RPMI8226 (cell line): ENCODE data around the gene UBE2R2.
"Not testable (repeated sequence)": the region's sequence is repeated elsewhere in the genome, so short reads cannot be mapped to it uniquely, and the experiment has no call there.

Experiments used
- DNase-seq: peaks from one replicate; pipeline ENCODE4 v3.0.0-alpha.2; 2015

Gene UBE2R2, protein sequence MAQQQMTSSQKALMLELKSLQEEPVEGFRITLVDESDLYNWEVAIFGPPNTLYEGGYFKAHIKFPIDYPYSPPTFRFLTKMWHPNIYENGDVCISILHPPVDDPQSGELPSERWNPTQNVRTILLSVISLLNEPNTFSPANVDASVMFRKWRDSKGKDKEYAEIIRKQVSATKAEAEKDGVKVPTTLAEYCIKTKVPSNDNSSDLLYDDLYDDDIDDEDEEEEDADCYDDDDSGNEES

DNA sequence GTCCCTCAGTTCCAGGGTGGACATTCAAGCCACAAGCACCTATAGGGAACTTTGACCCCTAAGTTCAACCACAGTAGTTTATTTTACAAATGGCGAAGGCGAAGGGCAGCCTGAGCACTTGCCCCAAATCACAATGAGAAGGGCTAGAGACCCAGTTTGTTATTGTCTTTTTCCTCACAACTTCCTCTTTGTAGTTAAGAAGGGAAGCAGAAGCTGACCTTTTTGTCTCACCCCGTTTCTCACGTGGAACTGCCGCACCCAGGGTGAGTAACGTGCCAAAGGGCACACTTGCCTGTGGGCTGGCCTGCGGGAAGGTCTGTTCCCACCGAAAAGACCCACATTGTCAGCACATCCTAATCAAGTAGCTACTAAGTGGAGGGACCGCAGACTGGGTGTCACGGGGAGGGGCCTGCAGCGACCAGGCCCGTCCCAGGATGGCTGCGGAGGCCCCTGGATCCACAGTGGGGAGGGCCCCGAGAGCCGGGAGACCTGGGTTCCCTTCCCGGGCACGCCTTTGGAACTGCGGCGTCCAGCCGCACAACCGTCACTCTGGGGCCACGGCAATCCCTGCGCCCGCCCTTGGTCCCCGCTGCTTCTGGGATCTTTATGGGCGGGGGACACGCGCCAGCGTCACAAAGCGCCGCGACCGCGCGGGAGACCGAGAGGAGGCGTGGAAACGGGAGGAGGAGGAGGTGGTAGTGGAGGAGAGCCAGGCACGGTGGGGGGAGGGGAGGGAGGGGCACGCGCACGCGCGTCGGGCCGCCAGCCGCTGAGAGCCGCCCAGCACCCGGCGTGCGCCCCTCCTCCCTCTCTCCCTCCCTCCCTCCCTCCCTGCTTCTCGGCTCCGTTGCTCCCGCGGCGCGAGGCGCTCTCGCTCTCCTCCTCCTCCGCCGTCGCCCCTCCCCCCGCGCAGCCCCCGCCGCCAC is at the start of gene UBE2R2:
UBE2R2 (plus strand) TSS at position 834 of the 926 bp plus-strand sequence. CDS start 598 bp downstream, outside the sequence.
- DNase-seq = peak; percentile 93

DNA sequence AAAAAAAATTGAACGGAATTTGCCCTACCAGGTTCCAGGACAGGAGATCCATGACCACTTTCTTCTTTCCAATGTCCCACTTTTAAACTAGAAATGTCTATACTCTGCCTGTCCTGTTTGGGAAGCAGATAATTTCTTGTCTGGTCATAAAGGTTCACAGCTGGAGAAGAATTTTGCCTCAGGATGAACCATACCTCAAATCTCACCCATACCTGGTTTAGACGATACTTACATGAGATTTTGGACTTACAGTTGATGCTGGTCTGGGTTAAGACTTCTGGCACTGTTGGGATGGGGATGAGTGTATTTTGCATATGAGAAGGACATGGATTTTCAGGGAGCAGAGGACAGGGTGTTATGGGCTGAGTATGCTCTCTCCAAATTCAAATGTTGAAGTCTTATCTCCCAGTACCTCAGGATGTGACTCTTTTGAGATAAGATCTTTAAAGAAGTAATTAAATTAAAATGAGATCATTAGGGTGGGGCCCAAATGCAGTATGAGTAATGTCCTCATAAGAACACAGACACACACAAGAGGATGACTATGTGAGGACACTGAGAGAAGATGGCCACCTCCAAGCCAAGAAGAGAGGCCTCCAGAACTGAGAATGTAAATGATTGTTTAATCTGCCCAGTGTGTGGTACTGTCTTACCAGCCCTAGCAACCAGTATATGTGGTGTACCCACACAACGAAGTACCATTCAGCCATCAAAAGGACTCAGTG is 46.6 kb upstream of the UBE2R2 start:
- not testable (repeated sequence) for DNase-seq

DNA sequence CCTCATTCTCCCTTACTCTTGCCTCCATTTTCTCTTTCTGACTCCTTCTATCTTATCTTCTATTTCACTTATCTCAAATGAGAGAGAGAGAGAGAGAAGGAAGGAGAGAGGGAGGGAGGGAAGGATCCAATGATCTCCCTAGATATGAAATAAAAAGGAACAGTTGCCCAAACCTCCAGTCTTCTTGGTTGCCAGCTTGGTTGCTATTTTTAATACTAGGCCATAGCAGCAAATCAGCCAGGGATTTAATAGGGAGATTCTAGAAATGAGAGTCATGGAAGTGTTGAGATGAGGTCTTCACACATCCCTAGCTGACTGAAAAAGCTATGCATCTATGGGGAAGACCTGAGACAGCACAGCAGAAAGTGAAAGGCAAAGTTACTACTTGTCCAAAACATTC is 43.8 kb upstream of the UBE2R2 start:
- DNase-seq = not testable (repeated sequence)

DNA sequence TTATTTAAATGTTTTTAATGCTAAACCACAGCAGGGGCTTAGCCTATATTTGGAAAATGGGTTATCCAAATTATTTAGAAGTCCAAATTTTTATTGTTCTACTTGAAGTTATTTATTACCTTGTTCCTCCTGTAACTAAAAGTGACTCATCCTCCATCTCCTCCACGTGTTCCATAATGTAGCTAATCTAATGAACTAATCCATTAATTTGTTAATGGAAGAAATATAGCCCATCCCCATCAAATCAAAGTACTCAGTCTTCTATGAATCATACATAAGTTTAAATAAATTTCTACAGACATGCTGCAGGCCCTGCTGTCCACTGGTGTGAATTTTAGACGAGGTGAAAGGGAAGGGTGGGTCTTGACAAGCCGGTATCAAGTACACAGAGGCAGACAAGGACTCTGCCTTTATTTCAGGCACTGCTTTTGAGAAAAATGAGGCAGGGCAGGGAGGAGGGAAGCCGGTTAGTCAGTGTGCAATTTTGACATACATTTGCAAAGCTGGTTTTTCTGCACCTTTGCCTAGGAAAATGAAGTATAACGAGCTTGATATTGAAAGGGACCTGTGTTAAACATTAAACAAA is 42.8 kb upstream of the UBE2R2 start:
- DNase-seq = not testable (repeated sequence)

DNA sequence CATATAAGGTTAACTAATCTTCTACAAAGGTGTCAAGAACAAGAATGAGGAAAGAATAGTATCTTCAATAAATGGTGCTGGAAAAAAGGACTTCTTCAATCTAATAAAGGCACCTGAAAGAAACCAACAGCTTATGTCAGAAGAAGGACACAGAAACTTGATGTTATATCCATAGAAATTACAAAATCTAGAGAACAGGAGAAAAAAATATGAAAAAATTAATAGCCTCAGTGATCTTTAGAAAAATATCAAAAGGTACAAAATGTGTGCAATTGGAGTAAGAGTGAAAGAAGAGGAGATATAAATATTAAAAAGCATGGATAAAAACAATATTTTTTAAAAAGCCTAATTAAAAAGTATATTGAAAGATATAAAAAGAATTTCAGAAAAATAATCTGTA is 40.4 kb upstream of the UBE2R2 start:
- no peak for DNase-seq

DNA sequence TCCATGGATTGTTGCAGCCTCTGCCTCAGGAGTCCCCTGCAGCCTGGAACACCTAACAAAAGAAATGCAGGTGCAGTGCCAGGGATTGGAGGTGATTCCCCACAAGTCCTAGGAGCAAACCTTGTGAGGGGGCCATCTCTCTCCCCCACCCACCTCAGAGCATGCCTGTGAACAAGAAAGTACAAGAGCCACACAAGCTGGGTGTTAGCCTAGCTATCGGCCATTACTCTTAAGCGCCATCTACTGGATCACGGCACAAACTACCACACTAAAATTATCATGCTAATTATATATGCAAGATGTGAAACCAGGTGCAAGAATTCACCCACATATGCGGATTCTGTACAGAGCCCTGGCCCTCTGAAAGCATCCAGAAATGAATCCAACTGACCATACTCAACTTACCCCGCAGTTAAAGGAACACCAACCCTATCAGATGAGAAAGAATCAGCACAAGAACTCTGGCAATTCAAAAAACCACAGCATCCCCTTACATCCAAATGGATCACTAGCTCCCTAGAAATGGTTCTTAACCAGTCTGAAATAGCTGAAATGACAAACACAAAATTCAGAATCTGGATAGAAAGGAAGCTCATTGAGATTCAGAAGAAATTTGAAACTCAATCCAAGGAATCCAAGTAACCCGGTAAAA is 38.1 kb upstream of the UBE2R2 start:
- peak; percentile 68 for DNase-seq

DNA sequence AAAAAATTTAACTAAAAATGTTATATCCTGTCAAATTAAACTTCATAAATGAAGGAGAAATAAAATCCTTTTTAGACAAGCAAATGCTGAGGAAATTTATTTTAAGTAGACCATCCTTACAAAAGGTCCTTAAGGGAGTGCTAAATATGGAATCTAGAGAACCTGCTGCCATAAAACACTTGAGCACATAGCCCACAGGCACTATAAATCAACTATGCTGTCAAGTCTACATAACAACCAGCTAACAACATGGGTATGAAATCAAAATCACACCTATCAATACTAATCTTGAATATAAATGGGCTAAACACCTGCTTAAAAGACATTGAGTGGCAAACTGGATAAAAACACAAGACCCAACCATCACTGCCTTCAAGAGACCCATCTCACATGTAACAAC is 36.7 kb upstream of the UBE2R2 start:
- DNase-seq = no peak

DNA sequence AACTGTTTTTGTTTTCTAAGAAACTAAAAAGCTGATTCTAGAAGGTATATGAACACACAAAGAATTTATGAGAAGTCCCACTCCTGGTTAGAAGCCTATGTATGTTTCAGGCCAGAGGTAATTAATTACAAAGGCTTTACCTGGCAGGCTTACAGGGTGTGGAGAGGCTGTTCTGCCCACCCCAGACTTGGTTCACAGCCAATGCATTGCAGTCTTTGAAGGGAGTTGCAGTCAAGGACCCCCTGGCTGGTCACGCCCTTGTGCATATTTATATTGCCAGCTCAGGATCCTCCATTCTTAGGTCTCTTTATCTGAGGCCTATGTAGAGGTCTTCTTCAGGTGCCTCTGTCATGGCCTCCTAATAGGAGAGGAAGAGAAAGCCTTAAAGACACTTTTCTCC is 35.2 kb upstream of the UBE2R2 start:
- DNase-seq = no peak

DNA sequence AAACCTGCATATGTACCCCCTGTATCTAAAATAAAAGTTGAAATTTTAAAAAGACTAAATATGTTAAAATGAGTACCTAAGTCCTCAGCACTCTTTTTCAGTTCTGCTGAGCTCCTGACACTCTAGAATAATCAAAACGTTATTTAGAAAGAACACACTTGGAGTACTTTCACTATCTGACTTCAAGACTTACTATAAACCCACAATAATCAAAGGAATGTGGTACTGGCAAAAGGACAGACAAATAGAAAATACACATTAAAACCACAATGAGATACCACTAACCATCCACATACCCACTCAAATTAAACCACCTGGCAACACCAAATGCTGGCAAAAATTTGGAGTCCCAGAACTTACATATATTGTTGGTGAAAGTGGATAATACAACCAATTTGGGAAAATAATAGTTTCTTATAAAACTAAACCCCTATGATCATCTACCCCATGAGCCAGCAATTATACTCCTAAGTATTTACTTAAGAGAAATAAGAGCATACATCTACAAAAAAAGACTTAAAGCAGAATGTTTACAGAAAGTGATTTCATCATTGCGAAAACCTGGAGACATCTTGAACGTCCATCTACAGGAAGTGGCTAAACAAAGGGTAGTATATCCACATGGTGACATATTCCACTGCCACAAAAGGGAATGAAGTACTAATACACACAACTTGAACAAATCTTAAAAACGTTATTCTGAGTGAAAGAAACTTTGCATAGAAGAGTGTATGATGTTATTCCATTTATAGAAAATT is 34.4 kb upstream of the UBE2R2 start:
- no peak for DNase-seq

DNA sequence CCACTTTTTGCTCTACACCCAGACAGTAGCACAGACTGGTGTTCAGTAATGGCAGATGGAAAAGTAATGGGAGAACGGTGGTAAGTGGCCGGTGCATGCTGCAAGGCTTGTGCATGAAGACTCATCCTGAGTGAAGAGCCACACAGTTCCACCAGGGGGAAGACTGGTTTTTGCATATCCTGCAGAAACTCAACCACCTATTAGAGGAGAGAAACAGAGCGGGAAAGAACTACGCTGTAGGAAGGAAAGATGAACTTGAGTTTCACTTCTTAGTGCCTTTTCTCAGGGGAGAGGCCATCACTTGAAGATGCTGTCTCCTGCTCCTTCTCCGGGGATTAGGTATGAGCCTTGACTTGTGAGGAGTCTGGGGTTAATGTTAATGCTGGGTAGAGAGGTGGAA is 31.0 kb upstream of the UBE2R2 start:
- peak; percentile 27 for DNase-seq

DNA sequence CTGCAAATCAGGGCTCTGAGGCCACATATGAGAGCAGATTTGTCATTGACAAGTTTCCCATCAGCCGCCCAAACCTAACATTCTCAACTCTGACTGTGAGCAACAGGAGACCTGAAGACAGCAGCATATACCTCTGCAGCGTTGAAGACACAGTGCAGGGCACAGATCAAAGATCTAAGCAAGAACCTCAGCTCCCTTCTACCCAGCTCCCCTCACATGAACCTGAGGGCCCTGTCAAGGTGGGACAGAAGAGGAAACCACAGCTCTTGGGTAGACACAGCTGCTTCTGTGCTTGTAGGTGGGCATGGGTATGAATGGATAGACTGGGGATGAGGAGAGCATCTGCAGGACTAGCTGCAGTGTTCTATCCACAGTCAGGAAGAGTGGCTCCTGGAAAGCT is 30.3 kb upstream of the UBE2R2 start:
- DNase-seq = no peak

DNA sequence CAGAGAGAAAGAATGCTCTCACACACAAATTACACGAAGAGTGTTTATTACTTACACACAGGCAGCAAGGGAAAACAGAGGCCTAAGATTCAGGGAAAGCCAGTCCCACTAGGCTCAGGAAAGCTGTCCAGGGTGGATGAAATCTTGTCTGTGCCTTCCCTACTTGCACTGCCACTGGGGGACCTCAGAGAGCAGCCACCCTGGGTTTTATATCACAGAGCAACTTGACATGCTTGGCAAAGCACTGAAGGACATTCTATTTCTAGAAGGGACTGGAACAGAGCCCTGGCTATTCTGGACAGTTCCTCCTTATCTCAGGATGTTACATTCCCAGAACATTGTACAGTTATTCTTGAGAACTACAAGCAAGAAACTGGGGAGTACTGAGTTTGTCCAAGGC is 29.1 kb upstream of the UBE2R2 start:
- no peak for DNase-seq

DNA sequence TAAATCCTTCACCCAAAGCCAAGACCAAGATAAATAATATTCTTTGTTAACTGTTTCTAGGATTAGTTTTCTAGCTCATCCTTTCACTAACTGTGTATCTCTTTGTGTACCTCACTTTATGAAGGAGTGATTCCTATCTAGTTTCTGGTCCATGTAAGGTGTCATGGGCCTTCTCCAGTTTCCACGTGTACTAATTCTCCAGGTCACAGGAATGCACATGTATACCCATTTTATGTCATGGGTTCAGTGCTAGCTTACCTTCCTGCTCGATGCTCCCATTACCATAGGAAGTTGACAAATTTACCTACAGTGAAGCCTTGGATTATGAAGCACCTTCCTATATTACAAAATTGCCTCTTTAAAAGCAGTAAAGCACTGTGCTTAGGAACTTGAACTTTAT is 27.5 kb upstream of the UBE2R2 start:
- not testable (repeated sequence) for DNase-seq

DNA sequence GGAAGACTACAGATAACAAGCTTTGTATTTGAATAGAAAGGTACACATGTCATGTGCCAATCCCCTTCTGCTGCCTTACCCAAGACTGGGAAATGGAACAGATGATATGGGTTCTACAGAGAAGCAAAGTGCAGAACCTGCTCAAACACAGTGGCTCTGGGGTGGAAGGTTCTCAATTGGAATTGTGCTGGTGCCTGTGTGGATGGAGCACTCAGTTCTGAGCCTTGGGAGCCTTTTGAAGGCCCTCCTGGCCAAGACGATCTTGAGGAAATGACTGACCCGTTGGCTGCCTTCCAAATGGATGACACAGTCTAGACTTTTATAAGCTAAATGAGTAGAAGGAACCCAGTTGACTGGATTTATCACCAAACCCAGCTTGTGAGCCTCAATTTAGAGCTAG is 25.8 kb upstream of the UBE2R2 start:
- DNase-seq = no peak

DNA sequence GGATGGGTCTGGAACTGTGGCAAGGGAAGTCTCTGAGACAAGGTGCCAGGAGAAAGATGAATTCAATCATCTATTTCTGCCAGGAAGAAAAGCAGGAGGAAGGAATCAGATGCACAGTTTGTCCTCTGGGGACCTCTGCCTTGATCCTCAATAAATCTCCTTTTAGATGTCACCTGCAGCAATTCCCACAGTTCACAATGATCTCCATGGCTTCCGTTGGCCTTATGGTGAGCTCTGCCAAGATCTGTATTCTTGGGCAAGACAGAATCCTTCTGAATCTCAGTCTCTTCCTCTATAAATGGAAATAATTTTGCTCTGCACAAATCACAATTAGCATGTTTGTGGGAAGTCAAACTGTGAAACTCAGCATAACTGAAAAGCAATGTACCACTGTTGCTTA is 23.5 kb upstream of the UBE2R2 start:
- not testable (repeated sequence) for DNase-seq

DNA sequence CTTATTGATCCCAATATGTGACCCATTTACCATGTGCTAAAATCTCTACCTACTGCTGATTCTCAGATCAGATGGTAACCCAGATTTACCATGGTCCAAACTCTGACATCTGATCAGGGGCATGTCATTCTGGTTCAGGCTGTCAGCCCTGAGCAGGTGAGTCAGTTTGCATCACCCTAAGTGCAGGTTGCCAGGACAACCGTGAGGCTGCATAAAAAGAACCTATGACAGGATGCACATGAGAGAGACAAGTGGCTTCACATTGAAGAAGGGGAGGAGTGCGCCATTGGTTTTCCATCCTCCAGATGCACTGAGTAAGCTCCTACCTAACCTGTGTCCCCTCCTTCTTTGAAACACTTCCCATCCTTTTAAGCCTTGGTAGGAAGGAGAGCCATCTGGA is 22.4 kb upstream of the UBE2R2 start:
- no peak for DNase-seq

DNA sequence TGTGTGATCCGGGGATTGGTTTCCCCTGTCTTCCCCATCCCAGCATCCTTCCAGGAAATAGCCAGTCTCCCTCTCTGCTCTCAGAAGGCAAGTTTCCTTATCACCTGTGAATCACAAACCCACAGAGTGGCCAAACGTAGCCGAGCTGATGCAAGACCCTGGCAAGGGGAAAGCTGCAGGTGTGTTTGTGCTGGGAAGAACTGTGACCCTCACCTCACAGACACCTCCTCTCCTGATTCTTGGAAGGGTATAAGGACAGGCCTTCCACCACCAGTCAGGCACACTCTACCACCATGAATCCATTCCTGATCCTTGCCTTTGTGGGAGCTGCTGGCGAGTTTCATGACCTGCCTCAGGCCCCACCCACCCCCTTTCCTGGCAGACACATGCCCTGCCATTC is 21.7 kb upstream of the UBE2R2 start, which contains the start of gene PRSS3:
PRSS3 (plus strand) TSS at position 281 of the 400 bp plus-strand sequence; CDS start at position 294, 13 bp downstream.
- no peak for DNase-seq

DNA sequence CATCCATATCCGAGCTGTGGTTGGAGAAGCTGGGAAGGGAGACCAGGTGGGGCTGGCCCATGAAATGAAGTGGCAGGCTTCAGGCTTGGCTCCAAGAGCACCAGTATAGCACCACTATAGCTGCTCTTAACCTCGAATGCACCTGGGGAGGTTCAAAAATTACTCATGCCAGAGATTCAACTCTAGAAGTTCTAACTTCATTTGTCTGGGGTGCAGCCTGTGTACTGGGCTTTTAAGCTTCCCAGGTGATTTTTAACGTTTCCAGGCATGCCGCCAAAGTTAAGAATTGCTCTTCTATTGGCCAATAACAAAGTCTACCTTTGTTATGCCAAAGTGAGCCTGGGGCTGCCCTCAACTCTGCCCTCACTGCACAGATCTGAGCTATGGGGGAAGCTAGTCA is 21.1 kb upstream of the UBE2R2 start:
- no peak for DNase-seq

DNA sequence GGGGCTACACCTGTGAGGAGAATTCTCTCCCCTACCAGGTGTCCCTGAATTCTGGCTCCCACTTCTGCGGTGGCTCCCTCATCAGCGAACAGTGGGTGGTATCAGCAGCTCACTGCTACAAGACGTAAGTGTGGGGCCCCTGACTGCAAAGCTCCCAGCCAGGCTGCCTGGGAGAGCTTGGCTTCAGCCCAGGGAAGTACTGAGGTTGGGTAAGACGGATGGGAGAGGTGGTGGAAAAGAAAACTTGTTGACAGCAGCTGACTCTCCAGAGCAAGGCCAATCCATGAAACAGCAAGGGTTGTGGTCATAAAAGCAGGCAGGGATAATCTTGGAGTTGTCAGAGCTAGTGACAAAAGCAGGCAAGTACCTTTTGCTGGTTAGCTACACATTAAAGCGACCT is 20.3 kb upstream of the UBE2R2 start:
- DNase-seq = not testable (repeated sequence)

DNA sequence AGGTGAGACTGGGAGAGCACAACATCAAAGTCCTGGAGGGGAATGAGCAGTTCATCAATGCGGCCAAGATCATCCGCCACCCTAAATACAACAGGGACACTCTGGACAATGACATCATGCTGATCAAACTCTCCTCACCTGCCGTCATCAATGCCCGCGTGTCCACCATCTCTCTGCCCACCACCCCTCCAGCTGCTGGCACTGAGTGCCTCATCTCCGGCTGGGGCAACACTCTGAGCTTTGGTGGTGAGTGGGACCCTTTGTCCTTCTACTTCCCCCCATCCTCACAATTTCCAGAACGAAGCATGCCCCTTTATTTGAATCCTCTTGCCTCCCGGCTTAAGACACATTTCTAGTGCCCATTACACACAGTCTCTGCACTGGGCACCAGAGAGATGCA is 19.1 kb upstream of the UBE2R2 start:
- no peak for DNase-seq

DNA sequence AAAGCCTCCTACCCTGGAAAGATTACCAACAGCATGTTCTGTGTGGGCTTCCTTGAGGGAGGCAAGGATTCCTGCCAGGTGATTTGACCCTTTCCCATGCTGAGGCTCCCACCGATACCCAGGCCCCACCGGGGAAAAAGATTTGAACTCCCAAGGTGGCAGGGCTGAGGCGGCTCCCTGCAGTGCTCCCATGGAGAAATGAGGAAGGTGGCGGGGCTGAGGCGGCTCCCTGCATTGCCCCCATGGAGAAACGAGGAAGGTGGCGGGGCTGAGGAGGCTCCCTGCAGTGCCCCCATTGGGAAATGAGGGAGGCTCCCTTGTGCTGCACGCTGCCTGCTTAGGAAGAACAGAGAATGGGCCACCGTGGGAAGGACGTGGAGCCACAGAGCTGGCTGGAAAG is 18.4 kb upstream of the UBE2R2 start:
- DNase-seq = no peak
